Activated T-helper 1 cell treated with Interleukin-2 at 50 U/mL for 16 hours (primary cell): ENCODE results near the gene RASGRP2.

Experiments used
- DNase-seq: peaks from one replicate; pipeline ENCODE4 v3.0.0-alpha.2; 2020; ENCODE audit warnings: low read depth

Gene RASGRP2

DNA sequence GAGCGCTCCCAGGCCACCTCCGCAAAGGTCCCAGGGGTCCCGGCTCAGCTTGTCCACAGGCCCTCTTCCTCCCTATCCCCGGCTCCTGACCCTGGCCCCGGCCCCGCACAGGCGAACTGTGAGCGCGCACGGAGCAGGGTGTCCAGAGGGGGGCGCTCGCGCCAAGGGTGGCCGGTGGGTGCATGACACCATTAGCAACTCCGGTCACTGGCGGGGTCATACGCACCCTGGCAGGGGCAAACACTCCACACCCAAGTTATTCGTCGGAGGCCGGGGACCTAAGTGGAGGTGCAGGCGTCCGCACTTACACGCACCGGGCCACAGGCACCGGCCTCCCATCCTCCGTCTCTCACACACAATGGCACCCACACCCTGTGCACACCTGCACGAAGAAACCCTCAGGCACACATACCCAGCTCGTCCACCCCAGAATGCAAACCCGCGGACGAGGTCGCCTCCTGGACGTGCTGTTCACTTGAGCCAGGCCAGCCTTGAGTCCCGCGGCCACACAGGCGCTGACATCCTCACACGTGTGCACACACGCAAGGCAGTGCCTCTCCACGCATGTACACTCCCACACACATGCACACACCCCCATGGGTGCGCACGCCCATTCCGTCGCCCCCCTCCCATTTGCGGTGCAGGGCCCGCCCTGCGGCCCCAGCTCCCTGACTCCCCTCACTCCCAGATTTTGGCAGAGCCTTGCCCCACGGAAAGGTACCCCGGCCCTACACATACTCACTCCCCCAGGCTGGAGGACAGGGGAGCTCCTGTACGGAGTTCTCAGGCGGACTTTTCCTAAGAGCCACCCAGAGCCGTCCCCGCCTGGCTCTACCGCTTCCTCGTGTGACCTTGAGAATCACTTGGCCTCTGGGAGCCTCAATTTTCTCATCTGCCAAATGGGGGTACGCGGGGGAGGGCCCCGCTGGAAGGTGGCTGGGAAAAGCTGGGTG is at the start of gene RASGRP2:
RASGRP2 (minus strand) TSS at position 552 of the 953 bp plus-strand sequence. CDS start 1,276 bp downstream, outside the sequence.
- peak; percentile 79 for DNase-seq

DNA sequence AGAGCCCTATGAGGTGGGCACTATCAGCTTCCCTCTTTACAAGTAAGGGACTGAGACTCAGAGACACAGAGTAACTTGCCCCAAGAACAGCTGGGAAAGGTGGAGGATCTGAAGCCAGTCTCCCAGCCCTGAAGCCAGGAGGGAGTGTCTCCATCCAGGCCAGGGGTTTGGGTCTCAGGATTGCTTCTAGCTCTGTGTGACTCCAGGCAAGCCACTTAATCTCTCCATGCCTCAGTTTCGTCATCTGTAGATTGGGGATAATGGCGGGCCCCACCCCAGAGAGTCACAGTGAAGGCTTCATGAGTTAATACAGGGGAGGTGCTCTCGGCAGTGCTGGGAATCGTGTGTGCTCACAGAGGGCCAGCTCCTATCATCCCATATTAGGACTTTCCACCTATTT is 48.5 kb upstream of the RASGRP2 start:
- DNase-seq = no peak

DNA sequence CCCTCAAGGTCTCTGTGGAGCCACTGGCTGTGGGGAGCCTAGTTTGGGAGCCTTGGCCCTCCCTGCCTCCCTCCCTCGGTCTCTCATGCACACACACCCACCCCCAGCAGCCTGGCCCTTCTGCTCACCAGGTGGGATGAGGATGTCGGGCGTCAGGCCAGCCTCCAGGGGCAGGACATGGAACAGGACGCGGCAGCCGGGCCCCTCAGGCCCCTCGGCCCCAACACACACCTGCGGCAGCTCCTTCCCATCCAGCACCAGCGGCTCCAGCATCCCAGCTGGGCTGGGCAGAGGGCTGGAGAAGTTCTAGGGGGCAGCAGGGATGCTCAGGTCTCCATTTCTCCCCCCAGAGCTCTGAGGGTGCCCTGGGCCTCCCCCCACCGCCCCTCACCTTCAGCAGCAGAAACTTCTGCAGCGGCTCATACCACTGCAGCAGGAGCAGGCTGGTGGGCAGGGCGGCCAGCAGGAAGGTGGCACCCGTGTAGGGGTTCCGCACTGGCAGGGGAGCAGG is 47.9 kb upstream of the RASGRP2 start:
- no peak for DNase-seq

DNA sequence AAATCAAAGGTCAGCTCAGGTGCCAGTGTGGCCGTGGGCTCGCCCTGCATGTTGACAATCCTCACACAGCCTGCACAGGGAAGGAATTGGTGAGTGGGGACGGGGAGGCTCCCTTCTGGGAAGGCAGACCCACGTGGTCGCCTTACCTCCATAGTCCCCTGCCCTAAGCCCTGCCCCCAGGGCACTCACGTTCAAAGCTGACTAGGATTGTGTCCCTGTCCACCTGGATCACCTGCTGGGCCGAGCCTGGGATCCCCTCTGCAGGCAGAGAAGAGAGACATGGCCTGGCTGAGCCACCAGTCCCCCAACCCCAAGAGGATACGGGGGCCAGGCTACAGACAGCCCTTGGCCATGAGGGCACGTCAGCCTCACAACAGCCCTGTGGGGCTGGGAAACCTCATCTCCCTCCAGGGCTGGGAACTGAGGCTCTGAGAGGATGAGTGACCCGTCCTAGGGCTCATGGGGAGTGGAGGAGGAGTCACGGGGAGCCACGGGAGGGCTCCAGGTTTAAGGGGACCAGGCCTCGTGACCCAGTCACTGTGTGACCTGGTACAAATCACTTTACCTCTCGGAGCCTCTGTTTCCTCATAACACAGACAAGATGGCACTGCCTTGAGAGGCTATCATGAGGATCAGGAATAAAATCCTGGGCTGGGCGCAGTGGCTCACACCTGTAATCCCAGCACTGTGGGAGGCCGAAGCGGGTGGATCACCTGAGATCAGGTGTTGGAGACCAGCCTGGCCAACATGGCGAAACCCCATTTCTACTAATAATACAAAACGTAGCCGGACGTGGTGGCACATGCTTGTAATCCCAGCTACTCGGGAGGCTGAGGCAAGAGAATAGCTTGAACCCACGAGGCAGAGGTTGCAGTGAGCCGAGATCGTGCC is 46.5 kb upstream of the RASGRP2 start:
- DNase-seq = no peak

DNA sequence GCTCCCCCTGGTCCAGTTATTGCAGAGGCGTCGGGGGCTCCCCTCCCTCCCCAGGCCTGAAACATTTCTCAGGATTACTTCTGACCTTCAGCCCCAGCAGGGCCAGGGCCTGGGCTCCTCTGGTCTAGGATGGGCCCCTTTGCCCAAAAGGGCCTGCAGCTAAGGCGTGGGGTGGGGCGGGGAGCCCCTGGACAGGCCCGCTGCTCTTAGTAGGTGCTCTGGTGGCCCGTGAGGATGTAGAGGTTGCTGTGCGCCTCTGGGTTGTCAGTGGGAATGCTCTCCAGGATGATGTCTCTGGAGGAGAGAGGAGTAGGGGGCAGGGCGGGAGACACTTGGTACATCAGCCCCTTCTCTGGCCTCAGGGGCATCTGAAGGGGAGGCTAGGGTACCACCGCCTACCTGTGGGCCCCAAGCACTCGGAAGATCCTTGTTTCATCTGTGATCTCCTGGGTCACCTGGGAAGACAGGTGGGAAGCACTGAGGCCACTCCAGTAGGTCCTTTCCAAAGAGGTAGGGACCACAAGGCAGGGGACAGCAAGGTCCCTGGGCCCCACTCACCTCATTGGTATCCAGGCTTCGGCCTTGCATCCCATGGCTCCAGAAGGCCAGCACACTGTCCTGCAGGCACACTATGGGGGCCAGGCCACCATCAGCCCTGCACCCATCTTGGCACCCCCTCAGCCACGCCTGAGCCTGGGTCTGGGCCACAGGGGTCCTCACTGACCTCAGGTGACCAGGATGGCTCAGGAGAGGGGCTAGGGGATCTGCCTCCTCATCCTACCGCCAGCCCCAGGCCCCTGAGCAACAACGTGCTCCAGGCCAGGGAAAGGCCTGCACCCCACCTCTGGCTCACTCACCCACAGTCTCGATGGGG is 45.6 kb upstream of the RASGRP2 start:
- no peak for DNase-seq

DNA sequence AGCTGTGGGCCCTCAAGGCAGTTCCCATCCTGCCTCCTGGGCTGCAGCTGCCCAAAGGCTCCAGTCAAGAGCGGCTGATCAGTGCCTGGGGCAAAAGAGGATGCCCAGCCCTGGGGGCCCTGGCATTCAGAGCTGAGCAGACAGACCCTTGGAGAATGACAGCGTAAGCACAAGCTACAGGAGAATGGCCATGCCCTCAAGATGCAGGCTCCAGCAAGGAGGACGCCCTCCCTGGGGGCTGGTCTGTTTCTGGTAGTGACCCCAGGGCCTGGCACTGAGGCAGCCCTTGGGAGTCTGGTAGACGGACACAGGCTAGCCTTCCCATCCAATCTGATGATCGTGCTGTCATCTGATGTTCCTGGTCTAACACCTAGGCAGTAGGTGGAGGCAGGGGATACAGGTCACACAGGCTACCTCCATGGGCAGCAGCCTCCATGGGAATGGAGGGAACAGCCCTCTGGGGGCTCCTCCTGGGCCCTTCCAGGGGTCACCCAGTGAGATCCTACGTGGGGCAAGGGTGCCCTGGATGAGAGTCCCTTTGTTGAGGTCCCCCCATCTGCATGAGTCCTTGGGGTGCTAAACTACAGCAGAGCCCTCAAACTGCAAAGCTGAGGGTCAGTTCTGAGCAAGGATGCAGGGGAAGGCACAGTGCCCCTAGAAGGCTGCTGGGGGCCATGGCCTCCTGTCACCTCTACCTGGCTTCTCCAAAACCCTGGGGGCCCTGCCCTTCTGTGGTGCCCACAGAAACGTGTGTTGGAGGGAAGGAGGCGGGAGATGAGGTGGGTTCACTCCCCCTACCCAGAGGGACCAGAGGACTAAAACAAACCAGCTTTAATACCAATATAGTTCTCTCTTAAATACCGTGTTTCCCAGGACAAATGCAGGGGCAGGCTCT is 44.6 kb upstream of the RASGRP2 start:
- no peak for DNase-seq

DNA sequence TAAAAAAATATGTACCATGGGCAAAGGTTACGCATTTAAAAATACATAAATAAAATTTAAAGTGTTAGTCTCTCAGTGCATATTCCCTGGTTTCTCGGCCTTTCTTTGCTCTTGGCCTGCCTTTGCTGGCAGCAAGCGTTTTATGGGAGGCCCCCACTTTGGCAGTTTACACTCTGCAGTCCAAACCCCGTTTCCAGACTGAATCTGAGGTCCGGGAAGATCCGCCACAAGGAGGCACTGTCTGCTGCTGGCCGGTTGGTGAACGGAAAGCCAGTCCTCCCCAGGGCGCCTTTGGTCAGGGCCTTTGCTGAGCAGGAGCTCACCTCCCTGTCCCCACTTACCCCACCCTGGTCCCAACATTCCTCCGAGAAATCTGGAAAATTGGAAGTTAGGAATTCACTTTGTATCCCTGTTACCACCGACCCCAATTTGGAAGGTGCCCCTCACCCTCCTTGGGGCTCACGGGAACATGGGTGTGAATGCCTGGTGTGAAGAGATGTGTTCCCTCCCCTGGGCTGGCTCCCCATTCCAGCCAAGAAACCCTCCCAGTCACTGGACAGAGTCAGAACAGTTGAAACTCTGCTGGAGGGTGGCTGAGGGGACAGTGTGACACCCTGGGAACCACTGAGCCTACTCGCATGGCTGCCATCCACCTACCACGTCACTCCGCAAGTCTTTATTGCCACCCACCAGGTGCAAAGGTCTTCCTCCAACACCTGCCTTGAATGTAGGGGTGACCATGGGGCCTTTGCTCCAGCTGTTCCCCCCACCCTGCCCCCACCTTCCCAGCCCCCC is 43.8 kb upstream of the RASGRP2 start:
- DNase-seq = peak; percentile 37

DNA sequence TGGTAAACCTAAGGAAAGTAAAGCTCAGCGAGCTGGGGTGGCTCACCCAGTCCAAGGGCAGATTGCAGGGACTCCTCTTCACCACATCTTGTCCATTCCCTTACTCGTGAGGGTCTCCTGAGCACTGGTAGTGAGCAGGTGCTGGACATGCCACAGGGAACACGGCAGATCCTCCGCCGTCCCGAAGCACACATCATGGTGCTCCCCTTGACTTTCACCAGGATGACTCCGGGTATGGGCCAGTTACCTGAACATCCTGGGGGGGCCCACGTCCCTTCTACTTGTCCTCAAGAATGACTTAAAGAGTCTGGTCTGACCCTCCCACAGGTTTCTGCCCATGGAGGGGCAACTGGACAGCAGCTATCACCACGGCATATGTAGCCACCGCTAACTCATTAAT is 42.4 kb upstream of the RASGRP2 start:
- no peak for DNase-seq

DNA sequence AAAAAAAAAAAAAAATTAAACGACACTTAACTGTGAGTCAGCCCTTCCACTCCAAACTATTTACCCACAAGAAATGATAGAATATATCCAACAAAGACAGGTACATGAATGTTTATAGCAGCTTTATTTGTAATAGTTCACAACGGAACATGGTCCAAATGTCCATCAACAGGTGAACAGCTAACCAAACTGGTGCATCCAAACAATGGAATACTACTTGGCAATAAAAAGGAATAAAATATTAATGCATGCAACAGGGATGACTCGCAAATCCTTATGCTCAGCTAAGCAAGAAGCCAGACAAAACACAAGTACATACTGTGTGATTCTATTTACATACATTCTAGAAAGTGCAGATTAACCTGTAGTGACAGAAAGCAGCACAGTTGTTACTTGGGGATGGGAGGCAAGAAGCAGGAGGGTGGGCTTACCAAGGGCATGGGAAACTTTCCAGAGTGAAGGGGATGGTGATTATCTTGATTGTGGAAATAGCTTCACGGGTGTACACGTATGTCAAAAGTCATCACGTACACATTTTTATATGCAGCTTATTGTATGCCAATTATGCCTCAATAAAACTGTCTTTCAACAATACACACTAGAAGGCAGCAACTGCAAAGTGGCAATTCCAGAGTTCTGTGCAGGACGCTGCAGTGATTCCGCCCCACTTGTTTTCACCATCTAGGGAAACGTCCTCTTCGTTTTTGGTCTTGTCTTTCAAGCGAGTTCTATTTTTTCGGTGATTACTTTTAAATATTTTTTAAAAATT is 41.1 kb upstream of the RASGRP2 start:
- DNase-seq = no peak

DNA sequence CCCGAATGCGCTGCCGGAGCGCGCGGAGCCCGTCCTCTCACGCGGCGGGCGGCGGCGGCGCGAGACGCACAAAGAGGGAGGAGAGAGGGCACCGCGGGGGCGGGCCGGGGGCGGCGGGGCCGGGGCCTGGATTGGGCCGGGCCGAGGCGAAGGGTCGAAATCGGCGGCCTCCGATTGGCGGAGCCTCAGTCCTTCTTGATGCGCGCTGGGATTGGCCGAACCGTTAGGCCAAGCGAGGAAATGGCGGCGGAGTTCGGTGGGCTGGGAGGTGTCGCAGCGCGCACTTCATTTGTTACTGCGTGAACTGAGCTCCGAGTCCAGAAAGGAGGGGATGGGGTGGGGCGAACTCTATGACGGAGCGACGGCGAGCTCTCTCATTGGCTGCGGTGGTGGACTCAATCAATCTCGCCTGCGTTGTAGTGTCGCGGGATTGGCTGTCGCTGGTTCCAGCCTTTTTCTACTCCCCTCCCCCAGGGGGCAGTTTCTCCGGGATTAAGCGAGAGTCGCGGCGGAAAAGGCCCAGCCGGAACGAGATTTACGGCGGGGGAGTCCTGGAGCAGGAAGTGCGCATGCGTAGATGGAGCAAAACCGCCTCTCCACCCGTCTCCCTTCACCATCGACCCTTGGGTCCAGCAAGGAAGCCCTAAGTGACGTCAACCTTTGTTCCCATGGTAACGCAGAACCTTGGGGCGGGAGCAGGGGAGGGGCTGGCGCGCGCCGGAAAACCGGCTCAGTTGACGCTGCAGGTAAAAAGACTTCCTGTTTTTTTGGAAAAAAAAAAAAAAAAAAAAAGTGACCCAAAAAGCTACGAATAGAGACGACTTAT is 34.7 kb upstream of the RASGRP2 start, which contains the start of gene SF1:
SF1 (minus strand) TSS at position 70 of the 826 bp plus-strand sequence. CDS start 150 bp downstream, outside the sequence.
- peak; percentile 98 for DNase-seq

DNA sequence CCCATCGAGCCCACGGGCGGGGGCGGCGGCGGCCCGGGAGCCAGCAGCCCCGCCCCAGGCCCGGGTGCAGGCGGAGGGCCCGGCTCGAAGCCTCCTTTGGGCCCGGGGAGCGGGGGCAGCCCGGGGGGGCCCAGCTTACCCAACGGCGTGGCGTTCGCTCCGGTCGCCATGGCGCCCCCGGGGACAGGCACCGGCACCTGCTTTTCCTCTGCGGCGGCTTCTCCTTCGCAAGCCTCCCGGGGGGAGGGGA is 34.2 kb upstream of the RASGRP2 start:
- DNase-seq = no peak

DNA sequence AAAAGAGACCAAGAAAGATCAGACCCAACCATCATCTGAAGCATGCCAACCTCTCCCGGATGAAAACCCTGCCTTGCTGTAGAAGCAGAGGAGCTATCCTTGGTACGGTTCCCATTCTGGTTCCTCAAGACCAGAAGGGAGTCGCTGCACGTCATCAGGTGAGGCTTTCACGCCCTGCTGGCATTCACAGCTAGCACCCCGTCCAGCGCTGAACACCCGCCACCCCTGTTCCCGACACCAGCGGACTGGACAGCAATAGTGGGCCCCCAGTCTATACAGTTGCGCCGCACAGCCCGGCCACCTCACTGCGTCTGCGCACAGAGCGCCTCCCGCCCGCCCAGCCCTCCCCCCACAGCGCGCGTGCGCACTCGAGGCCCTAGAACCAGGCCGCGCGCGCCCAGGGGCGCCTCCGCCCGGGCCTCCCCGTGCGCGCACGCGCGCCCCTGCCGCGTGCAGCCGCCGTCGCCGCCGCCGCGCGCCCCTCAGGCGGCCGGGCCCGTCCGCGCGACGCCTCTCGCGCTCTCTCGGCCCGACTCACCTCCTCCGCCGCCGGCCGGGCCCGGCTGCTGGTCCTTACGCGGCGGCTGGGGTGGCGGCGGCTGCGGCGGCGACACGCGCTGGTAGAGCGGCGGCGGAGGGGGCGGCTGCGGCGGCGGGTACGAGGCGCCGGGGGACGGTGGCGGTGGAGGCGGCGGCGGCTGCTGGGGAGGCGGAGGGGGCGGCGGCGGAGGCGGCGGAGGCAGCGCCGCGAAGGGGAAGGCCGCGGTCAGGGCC is 33.7 kb upstream of the RASGRP2 start:
- DNase-seq = peak; percentile 79

DNA sequence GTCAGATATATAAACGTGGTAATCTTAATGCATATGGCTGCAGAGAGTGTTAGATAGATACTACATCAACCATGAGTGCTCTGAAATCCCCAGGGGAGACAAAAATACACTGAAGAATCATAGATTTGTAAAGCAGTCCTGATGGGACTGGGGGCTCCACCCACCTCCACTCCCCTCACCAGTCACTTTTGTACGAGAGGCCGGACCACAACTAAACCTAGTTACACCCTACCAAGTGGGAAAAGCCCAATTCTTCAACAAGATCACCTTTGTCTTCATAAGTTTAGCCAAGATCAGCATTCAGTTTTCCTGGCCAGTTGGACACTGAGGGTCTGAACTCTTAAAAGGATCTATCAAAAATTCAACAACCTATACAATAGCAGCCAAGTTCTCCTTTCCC is 32.9 kb upstream of the RASGRP2 start:
- no peak for DNase-seq

DNA sequence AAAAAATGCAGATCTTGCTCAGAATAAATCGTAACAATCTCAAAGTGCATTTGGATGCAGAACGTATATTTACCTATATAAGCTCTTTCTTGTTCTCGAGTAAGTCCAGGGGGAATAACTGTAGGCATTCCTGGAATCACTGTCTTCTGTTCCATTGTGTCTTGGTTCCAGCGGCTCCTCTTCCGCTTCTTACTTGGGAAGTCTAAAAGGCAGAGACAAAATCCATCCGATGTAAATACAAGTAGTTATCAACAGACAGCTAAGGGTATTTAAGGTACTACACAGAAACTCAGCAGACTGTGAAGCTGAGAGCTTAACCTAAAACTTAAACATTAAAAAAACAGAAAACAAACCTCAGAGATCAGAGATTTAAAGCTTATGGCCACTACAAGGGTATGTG is 32.5 kb upstream of the RASGRP2 start:
- DNase-seq = no peak

DNA sequence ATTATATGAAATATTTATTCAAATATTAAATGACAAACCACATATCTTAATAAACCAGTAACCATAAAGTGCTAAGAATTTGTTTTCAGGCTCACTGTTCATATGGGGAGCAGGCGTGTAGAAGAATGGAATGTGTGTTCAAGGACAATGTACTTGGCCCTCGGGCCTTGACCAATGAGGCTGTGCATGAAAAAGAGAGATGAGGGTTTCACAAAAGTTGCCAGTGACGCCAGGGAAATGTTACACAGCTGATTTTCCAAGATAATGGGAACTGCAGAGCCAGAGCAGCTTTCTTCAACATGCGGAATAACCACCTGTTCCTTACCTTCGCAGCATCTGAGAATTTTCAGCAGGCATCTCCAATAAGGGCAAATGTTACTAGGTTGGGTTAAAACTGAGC is 30.2 kb upstream of the RASGRP2 start:
- DNase-seq = no peak

DNA sequence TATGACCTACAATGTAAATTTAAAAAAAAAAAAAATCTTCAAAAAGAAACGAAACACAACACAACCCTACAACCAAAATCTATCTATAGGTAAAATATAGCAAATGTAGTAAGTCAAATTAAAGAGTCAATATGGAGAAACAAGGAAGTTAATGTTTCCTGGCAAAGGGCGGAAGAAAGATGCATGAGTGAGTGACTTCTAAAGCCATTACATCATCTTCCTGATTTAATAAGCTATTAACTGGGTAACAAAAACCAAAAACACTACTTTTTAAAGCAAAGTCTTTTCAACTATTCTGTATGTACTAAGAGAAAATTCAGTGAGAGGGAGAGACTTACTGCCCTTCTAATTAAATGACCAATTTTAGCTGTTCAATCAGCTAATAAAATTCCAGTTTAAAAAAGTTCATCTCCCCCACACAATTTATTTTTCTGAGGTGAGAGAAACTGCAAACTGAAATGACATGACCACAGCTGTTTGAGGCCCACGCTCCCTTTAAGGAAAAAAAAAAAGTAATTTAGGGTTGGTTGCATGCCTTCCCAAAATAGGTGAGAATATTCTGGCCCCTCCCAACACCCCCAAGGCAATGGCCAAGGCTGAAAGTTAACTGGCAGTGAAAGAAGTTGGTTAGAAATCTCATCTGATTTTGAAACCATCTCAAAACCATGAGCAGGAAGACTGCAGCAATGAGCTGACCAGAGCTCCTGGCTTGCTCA is 28.5 kb upstream of the RASGRP2 start:
- DNase-seq = no peak

DNA sequence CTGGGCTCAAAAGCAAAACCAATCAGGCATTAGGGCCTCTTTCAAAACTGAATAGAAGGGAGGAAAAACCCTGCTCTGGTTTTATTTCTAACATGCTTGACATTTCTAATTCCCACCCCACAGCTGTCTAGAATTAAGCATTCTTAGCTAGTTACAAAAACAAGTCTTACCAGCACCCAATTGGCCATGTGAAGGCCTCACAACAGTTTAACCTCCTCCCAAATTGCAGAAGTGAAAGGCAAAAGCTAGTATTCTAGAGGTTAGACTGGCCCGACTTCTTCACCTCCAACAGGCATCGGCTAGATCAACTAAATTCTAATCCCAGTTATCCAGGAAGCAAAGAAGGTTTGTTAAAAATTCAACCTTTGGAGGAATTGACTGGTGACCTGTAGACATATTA is 27.9 kb upstream of the RASGRP2 start:
- no peak for DNase-seq
